Prostate gland (tissue), 2 donors: ENCODE measurements around the gene PLSCR5. TPM values are rescaled to one million over a fixed set of nuclear protein-coding genes. Genes with fewer than 3 reads are reported as not detected.
A peak's percentile ranks its signal among the peaks of the same experiment; 100 is the strongest.

Source experiments
- DNase-seq: peaks from one replicate; pipeline ENCODE4 v3.0.0-alpha.2; 2019; ENCODE audit warnings: low spot score
- H3K27ac ChIP-seq, 2 donors: fragments of 200-600 bp; sonication (generic); 2 replicates each; pipeline ENCODE4 v1.5.1; 2017 to 2019
- H3K27me3 ChIP-seq: fragments of 200-600 bp; sonication (generic); replicated peaks from 2 replicates; pipeline ENCODE4 v1.5.1; 2019; ENCODE audit not compliant: insufficient read depth
- H3K36me3 ChIP-seq, 2 donors: fragments of 200-600 bp; sonication (generic); 1 replicate in 1 of 2; 2 replicates in 1 of 2; pipeline versions ENCODE4 v1.5.1 to v1.8.1; 2017 to 2019
- H3K4me1 ChIP-seq: fragments of 200-600 bp; sonication (generic); replicated peaks from 2 replicates; pipeline ENCODE4 v1.5.1; 2019
- H3K4me3 ChIP-seq, 2 donors: fragments of 200-600 bp; sonication (generic); 2 replicates each; pipeline ENCODE4 v1.5.1; 2017 to 2019
- H3K9me3 ChIP-seq: fragments of 200-600 bp; sonication (generic); 2 replicates; pipeline ENCODE4 v1.5.1; 2017
- POLR2A ChIP-seq: fragments of 450-650 bp; IDR thresholded peaks from one replicate; pipeline ENCODE4 v1.6.1; 2016; ENCODE audit warnings: antibody characterized with exemption, mild to moderate bottlenecking
- POLR2AphosphoS5 ChIP-seq: sonication (generic); formaldehyde crosslinking; IDR thresholded peaks from one replicate; pipeline ENCODE4 v1.6.1; 2017; ENCODE audit warnings: antibody characterized with exemption
- WGBS: methylation state at CpG from one replicate; pipeline ENCODE4 v1.1.5; 2018; 5-methylcytosine and 5-hydroxymethylcytosine counted together
- intact Hi-C: fragments of 100-400 bp; cut with DNase I; formaldehyde crosslinking; loops from one replicate; pipeline ENCODE4 v1.14.2; 2022
- total RNA-seq, 2 donors: library from RNA; depleted of rRNA; stranded (reverse); fragments of >200 nt; gene quantifications; one replicate each; pipeline ENCODE4 v1.1.0, GENCODE V29; 2016
- TF ChIP-seq, protein P1 (sequence below), 4 experiments: fragments of 200-600 bp in 2 of 4; fragments of 450-650 bp in 2 of 4; sonication (generic) in 2 of 4; IDR thresholded peaks; 1 replicate in 3 of 4; 2 replicates in 1 of 4; pipeline ENCODE4 v1.5.1; 2016 to 2019; ENCODE audit warnings: antibody characterized with exemption in 4 of 4, mild to moderate bottlenecking in 2 of 4, moderate library complexity in 2 of 4

Gene PLSCR5, protein sequence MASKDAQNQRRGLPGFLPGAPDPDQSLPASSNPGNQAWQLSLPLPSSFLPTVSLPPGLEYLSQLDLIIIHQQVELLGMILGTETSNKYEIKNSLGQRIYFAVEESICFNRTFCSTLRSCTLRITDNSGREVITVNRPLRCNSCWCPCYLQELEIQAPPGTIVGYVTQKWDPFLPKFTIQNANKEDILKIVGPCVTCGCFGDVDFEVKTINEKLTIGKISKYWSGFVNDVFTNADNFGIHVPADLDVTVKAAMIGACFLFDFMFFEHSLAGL
- not detected for total RNA-seq

- no peaks in the 10 kb centered on the region for H3K9me3 ChIP-seq
- no peak within 1 kb of the TSS for H3K4me3 ChIP-seq
- no peaks in the 10 kb centered on the region for H3K36me3 ChIP-seq
- TF ChIP-seq POLR2A = no peak
- no peak for TF ChIP-seq POLR2AphosphoS5
- TF ChIP-seq, protein P1, sequence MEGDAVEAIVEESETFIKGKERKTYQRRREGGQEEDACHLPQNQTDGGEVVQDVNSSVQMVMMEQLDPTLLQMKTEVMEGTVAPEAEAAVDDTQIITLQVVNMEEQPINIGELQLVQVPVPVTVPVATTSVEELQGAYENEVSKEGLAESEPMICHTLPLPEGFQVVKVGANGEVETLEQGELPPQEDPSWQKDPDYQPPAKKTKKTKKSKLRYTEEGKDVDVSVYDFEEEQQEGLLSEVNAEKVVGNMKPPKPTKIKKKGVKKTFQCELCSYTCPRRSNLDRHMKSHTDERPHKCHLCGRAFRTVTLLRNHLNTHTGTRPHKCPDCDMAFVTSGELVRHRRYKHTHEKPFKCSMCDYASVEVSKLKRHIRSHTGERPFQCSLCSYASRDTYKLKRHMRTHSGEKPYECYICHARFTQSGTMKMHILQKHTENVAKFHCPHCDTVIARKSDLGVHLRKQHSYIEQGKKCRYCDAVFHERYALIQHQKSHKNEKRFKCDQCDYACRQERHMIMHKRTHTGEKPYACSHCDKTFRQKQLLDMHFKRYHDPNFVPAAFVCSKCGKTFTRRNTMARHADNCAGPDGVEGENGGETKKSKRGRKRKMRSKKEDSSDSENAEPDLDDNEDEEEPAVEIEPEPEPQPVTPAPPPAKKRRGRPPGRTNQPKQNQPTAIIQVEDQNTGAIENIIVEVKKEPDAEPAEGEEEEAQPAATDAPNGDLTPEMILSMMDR (IDR thresholded peaks at IDR 0.05) = no peak
- 20% methylated on average over 3 of the region's 3 CpGs for WGBS
- H3K4me1 ChIP-seq = no peaks in the 10 kb centered on the region
- intact Hi-C loops = no loop called here
- no peaks in the 10 kb centered on the region for H3K27me3 ChIP-seq
- H3K27ac ChIP-seq = no peak within 1 kb of the TSS
- DNase-seq = peak; percentile 17
Observed at GRCh38 chr3:146605106-146605505, at the start of gene PLSCR5. Gene PLSCR5 (minus strand): TSS chr3:146605346. CDS start chr3:146605212, 134 bp downstream.

- Histone ChIP-seq H3K27ac (no peak overlapping the region), H3K36me3 (no peaks in the 10 kb centered on the region), H3K4me1 (no peaks in the 10 kb centered on the region), H3K4me3 (no peak overlapping the region), H3K27me3 (no peaks in the 10 kb centered on the region), H3K9me3 (no peaks in the 10 kb centered on the region)
- no peak for DNase-seq
- WGBS = 63% methylated on average over 3 of the region's 3 CpGs
- intact Hi-C loops = no loop called here
- no peak for TF ChIP-seq POLR2AphosphoS5
- TF ChIP-seq POLR2A = no peak
- TF ChIP-seq, protein P1 (IDR thresholded peaks at IDR 0.05) = no peak
Observed at GRCh38 chr3:146653978-146654377, 48.8 kb upstream of the PLSCR5 start.

GRCh38 chr3:146650691-146651442, 45.7 kb upstream of the PLSCR5 start:
- no peaks in the 10 kb centered on the region for H3K27me3 ChIP-seq
- no peak overlapping the region for H3K27ac ChIP-seq
- H3K4me1 ChIP-seq = no peaks in the 10 kb centered on the region
- no peaks in the 10 kb centered on the region for H3K36me3 ChIP-seq
- intact Hi-C loops = no loop called here
- no peaks in the 10 kb centered on the region for H3K9me3 ChIP-seq
- H3K4me3 ChIP-seq = no peak overlapping the region
- WGBS = 71% methylated on average over 2 of the region's 2 CpGs
- TF ChIP-seq, protein P1 (IDR thresholded peaks at IDR 0.05) = no peak
- TF ChIP-seq POLR2AphosphoS5 = no peak
- TF ChIP-seq POLR2A = no peak
- no peak for DNase-seq

DNA sequence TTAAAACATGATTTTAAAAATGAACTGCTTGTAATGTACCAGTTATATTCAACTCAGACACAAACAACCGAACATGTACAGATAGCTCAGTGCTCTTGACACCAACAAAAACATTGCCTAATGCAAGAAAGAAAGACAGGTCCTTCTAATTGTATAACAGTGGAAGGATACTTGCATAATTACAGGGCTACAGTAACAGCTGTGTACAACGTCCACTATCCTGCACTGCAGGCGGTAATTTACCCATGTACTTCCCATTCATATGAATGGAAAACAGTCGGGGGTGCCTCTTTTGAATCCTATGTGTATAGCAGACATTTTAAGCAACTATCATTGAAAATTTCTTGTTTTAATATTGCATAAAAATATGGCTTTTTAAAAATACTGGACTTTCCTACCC, 41.1 kb upstream of the PLSCR5 start:
- TF ChIP-seq POLR2AphosphoS5 (no peak), POLR2A (no peak)
- TF ChIP-seq, protein P1 (IDR thresholded peaks at IDR 0.05) = no peak
- intact Hi-C loops = no loop called here
- no peak for DNase-seq
- no peaks in the 10 kb centered on the region for H3K9me3 ChIP-seq
- H3K27me3 ChIP-seq = no peaks in the 10 kb centered on the region
- 60% methylated on average over 4 of the region's 4 CpGs for WGBS
- H3K4me1 ChIP-seq = no peaks in the 10 kb centered on the region
- H3K4me3 ChIP-seq = no peak overlapping the region
- no peaks in the 10 kb centered on the region for H3K36me3 ChIP-seq
- no peak overlapping the region for H3K27ac ChIP-seq
